HUES6 (cell line): ENCODE data around the gene ZMYND15.
A peak's percentile ranks its signal among the peaks of the same experiment; 100 is the strongest.

Experiments
- H3K27ac ChIP-seq: 2 replicates; pipeline ENCODE4 v1.7.0; 2013; ENCODE audit warnings: low read depth, mild to moderate bottlenecking, low read length, inconsistent platforms
- H3K27me3 ChIP-seq: 2 replicates; pipeline ENCODE4 v1.6.1; 2013; ENCODE audit warnings: low read length; ENCODE audit not compliant: control insufficient read depth, insufficient read depth
- H3K36me3 ChIP-seq: 2 replicates; pipeline ENCODE4 v1.6.1; 2013; ENCODE audit warnings: low read length; ENCODE audit not compliant: control insufficient read depth, insufficient read depth
- H3K4me1 ChIP-seq: 2 replicates; pipeline ENCODE4 v1.6.1; 2013; ENCODE audit warnings: low read length; ENCODE audit not compliant: control insufficient read depth, insufficient read depth
- H3K4me3 ChIP-seq: 2 replicates; pipeline ENCODE4 v1.5.1; 2013; ENCODE audit warnings: low read depth, low read length
- H3K9ac ChIP-seq: one replicate; pipeline ENCODE4 v1.6.1; 2013; ENCODE audit warnings: mild to moderate bottlenecking, low read length
- H3K9me3 ChIP-seq: 2 replicates; pipeline ENCODE4 v1.6.1; 2013; ENCODE audit warnings: low read depth, low read length; ENCODE audit not compliant: control insufficient read depth, insufficient read depth

Gene ZMYND15

DNA sequence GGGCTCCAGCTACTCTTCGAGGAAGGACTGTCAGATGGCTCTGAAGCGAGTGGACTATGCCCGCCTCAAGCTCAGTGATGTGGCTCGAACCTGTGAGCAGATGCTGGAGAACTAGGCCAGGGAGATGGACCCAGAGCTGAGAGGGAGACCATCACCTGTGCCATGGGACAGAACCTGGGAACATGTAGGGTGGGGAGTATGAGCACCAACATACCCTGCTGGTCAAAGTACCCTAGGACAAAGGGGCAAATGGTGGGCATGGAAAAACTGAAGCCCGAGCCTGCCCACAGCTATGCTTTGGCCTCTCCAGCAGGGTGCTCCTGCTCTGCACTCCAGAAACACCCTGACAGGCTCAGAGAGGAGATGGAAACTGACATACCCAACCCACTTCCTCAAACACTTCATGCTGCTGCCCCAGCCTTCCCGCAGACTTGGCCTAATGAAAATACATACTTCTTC is 6.5 kb upstream of the ZMYND15 start:
- Histone ChIP-seq H3K27ac (no peak overlapping the region), H3K9me3 (no peaks in the 10 kb centered on the region), H3K9ac (no peak overlapping the region)

DNA sequence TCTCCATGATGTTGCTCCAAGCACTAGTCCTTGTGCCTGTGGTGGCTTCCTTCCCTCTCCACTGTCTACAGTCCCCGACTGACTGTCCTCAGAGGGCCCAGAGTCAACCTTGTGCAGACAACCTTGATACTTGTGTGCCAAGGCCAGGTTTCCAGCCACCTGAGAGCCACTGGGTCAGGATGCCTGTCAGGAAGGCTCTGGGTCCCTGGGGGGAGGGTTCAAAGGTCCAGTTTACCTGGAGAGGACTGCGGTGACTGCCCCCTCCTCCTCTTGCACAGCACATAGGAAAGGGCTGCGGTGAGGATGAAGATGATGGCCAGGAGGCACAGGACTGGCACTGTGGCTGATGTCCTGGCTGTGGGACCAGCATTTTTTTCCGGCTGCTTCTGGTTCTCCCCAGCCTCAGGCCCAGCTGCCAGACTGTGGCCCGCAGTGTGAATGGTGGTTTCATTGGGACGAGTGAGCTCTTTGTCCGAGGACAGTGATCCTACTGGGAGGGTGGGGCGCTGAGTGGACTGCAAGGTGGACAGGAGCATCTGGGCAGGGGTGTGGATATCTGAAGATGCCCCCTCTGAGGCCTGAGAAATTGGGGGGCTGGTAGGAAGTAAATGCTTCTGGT is 4.7 kb upstream of the ZMYND15 start:
- Histone ChIP-seq H3K9me3 (no peaks in the 10 kb centered on the region), H3K9ac (no peak overlapping the region), H3K4me3 (no peak overlapping the region), H3K27me3 (peaks cover 55% of the 10 kb centered on the region), H3K4me1 (peaks cover 8% of the 10 kb centered on the region), H3K36me3 (0 out of 2 replicates have a peak, but pooled peaks cover 5% of the 10 kb centered on the region), H3K27ac (no peak overlapping the region)

More for the DNA sequence above, 6.5 kb upstream of the ZMYND15 start:
- Histone ChIP-seq H3K4me1 (peaks cover 2% of the 10 kb centered on the region; the same call in 1 of the 2 replicates), H3K36me3 (0 out of 2 replicates have a peak, but pooled peaks cover 5% of the 10 kb centered on the region), H3K27me3 (peaks cover 37% of the 10 kb centered on the region), H3K4me3 (no peak overlapping the region)

DNA sequence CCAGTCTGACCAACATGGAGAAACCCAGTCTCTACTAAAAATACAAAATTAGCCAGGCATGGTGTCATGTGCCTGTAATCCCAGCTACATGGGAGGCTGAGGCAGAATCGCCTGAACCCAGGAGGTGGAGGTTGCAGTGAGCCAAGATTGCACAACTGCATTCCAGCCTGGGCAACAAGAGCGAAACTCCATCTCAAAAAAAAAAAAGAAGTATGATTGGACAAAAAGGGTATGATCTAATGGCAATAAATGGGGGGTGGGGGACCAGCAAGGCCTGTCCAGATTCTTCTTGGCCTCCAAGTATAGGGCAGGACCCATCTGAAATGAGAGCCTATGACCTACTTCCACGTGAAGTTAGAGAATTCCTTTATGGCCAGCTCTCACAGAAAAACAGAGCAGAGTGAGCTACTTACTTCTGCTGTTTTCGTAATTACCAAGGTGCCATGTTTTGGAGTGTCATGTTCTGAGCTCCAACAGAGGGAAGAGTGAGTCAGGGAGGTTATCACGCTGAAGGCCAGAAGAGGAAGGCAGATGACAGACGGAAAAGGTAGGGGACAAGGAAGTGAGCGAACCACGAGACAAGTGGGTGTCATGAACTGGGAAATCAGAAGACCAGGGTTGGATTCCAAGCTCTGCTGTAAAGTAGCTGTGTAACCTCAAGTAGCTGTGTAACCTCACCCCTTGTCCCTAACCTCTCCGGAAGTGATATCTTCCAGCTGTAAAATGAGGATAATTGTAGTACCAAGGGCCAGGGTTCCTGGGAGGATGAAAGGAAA is 3.6 kb upstream of the ZMYND15 start:
- Histone ChIP-seq H3K4me3 (no peak overlapping the region), H3K9ac (no peak overlapping the region), H3K36me3 (0 out of 2 replicates have a peak, but pooled peaks cover 5% of the 10 kb centered on the region), H3K4me1 (peaks cover 8% of the 10 kb centered on the region), H3K27me3 (peaks cover 66% of the 10 kb centered on the region), H3K27ac (no peak overlapping the region), H3K9me3 (no peaks in the 10 kb centered on the region)

- H3K4me3 ChIP-seq: peak overlapping the region; percentile 86
- no peak overlapping the region for H3K27ac ChIP-seq
- peaks cover 90% of the 10 kb centered on the region for H3K27me3 ChIP-seq
- H3K36me3 ChIP-seq: no peaks in the 10 kb centered on the region
- peak overlapping the region; percentile 17 for H3K9ac ChIP-seq
- no peaks in the 10 kb centered on the region for H3K9me3 ChIP-seq
- H3K4me1 ChIP-seq: peaks cover 8% of the 10 kb centered on the region
Measured at GRCh38 chr17:4738136-4739121, 1.2 kb upstream of the ZMYND15 start.

DNA sequence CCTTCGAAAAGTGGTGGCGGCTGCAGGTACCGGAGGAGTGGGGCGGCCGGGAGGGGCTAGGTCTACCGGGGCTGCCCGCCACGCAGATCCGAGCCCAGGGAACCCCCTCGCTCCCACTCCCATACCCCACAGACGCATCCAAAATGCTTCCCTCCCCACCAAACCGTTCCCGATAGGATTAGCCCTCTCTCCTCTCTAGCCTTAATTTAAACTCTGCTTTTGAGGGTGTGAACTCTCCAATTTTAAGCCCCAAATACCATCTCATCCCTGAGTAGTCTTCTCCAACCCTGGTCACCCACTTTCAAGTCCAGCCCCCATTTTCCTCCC is 355 bp downstream of the ZMYND15 start:
- Histone ChIP-seq H3K4me3 (peak overlapping the region; percentile 86), H3K36me3 (no peaks in the 10 kb centered on the region), H3K4me1 (peaks cover 12% of the 10 kb centered on the region), H3K9me3 (no peaks in the 10 kb centered on the region), H3K27ac (no peak overlapping the region), H3K9ac (no peak overlapping the region), H3K27me3 (peaks cover 98% of the 10 kb centered on the region)

DNA sequence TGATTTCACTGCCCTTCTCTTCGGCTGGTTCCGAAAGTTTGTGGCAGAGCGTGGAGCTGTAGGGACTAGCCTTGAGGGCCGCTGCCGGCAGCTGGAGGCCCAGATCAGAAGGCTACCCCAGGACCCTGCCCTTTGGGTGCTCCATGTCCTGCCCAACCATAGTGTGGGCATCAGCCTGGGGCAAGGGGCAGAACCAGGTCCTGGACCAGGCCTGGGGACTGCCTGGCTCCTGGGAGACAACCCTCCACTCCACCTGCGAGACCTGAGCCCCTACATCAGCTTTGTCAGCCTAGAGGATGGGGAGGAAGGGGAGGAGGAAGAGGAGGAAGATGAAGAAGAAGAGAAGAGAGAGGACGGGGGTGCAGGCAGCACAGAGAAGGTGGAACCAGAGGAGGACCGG is 951 bp downstream of the ZMYND15 start:
- no peaks in the 10 kb centered on the region for H3K36me3 ChIP-seq
- no peaks in the 10 kb centered on the region for H3K9me3 ChIP-seq
- H3K4me3 ChIP-seq: no peak overlapping the region
- peaks cover 12% of the 10 kb centered on the region for H3K4me1 ChIP-seq
- H3K9ac ChIP-seq: no peak overlapping the region
- H3K27ac ChIP-seq: no peak overlapping the region
- H3K27me3 ChIP-seq: peaks cover 96% of the 10 kb centered on the region

DNA sequence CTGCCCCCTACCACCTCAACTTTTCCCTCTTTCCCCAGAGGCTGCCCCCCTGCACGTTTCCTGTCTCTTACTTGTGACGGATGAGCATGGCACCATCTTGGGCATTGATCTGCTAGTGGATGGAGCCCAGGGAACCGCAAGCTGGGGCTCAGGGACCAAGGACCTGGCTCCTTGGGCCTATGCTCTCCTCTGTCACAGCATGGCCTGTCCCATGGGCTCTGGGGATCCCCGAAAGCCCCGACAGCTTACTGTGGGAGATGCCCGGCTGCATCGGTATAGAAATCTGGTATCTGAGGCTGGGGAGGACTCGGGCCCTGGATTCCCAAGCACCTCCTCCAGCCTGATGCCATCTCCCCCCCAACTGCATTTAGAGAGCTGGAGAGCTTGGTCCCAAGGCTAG is 1.9 kb downstream of the ZMYND15 start:
- Histone ChIP-seq H3K4me1 (peaks cover 16% of the 10 kb centered on the region), H3K9me3 (no peaks in the 10 kb centered on the region), H3K9ac (no peak overlapping the region), H3K27me3 (peaks cover 95% of the 10 kb centered on the region), H3K27ac (no peak overlapping the region), H3K36me3 (no peaks in the 10 kb centered on the region), H3K4me3 (no peak overlapping the region)

DNA sequence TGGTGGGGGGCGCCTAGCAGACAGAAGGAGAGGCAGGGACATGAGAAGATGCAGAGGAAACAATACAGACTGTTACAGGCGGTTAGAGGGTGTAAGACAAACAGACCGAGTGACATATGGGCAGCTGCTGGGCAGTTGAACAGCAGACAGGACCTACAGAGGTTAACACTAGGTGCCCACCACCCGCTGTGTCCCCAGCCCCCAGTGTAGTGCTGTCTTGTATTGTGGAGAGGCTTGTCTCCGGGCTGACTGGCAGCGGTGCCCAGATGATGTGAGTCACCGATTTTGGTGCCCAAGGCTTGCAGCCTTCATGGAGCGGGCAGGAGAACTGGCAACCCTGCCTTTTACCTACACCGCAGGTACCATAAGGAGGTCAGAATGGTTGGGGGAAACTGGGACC is 2.5 kb downstream of the ZMYND15 start:
- no peaks in the 10 kb centered on the region for H3K9me3 ChIP-seq
- peaks cover 89% of the 10 kb centered on the region for H3K27me3 ChIP-seq
- H3K36me3 ChIP-seq: no peaks in the 10 kb centered on the region
- H3K4me3 ChIP-seq: no peak overlapping the region
- no peak overlapping the region for H3K27ac ChIP-seq
- no peak overlapping the region for H3K9ac ChIP-seq
- peaks cover 16% of the 10 kb centered on the region for H3K4me1 ChIP-seq

DNA sequence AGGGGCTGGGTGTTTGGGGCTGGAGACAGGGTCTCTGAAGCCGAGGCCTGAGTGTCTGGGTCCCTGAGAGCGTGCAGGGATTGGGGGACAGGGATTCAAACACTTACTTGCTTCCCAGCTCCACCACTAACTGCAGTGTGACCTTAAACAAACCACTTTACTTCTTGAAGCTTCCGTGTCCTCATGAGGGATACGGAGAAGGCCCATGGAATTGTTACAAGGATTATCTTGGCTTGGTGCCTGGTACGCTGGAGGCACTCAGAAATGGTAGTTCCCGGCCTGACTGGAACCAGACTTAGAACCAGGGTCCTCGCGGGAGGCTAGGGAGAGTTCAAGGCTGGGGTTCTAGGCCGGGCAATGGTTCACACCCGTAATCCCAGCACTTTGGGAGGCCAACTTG is 3.0 kb downstream of the ZMYND15 start:
- Histone ChIP-seq H3K9ac (no peak overlapping the region), H3K36me3 (no peaks in the 10 kb centered on the region), H3K4me3 (no peak overlapping the region), H3K27me3 (peaks cover 84% of the 10 kb centered on the region), H3K27ac (no peak overlapping the region), H3K4me1 (peaks cover 16% of the 10 kb centered on the region), H3K9me3 (no peaks in the 10 kb centered on the region)

- H3K4me1 ChIP-seq: peaks cover 14% of the 10 kb centered on the region
- no peak overlapping the region for H3K9ac ChIP-seq
- H3K27me3 ChIP-seq: peaks cover 78% of the 10 kb centered on the region
- no peaks in the 10 kb centered on the region for H3K9me3 ChIP-seq
- no peaks in the 10 kb centered on the region for H3K36me3 ChIP-seq
- no peak overlapping the region for H3K27ac ChIP-seq
- no peak overlapping the region for H3K4me3 ChIP-seq
Measured at GRCh38 chr17:4743216-4743615, 3.6 kb downstream of the ZMYND15 start.
